Upper lobe of left lung (tissue), 6 donors: ENCODE results near the gene MYH16. TPM values are rescaled to one million over a fixed set of nuclear protein-coding genes. Genes with fewer than 3 reads are reported as not detected.
"Not testable (repeated sequence)": the region's sequence is repeated elsewhere in the genome, so short reads cannot be mapped to it uniquely, and the experiment has no call there.

ENCODE experiments used
- ATAC-seq, 2 donors: fragments of 200-7000 bp; cut with Tn5 transposase; one replicate each; pipeline ENCODE4 v1.9.1; 2022; ENCODE audit warnings: mild to moderate bottlenecking in 2 of 2, moderate library complexity in 2 of 2; ENCODE audit not compliant: low FRiP score in 2 of 2
- DNase-seq, 2 donors: peaks; one replicate each; pipeline ENCODE4 v3.0.0-alpha.2; 2019 to 2020
- H3K27ac ChIP-seq, 4 donors: fragments of 200-600 bp; sonication (generic); one replicate each; pipeline ENCODE4 v1.5.1; 2016 to 2019
- H3K27me3 ChIP-seq, 4 donors: fragments of 200-600 bp; sonication (generic); one replicate each; pipeline ENCODE4 v1.5.1; 2017 to 2019
- H3K36me3 ChIP-seq, 4 donors: fragments of 200-600 bp; sonication (generic); one replicate each; pipeline ENCODE4 v1.5.1; 2016 to 2019
- H3K4me1 ChIP-seq, 4 donors: fragments of 200-600 bp; sonication (generic); one replicate each; pipeline ENCODE4 v1.5.1; 2018 to 2019
- H3K4me3 ChIP-seq, 4 donors: fragments of 200-600 bp; sonication (generic); one replicate each; pipeline ENCODE4 v1.5.1; 2017 to 2019; ENCODE audit warnings: mild to moderate bottlenecking in 2 of 4, moderate library complexity in 1 of 4
- H3K9me3 ChIP-seq, 4 donors: fragments of 200-600 bp; sonication (generic); one replicate each; pipeline ENCODE4 v1.5.1; 2018 to 2019
- EP300 ChIP-seq, 4 donors: sonication (generic); formaldehyde crosslinking; IDR thresholded peaks; one replicate each; pipeline ENCODE4 v1.5.1; 2017; ENCODE audit warnings: antibody characterized with exemption in 4 of 4, control low read depth in 2 of 4
- POLR2A ChIP-seq, 4 donors: fragments of 450-650 bp; IDR thresholded peaks; one replicate each; pipeline ENCODE4 v1.5.1; 2016 to 2017; ENCODE audit warnings: antibody characterized with exemption in 4 of 4, mild to moderate bottlenecking in 2 of 4
- POLR2AphosphoS5 ChIP-seq, 2 donors: sonication (generic); formaldehyde crosslinking; IDR thresholded peaks; one replicate each; pipeline ENCODE4 v1.5.1; 2017; ENCODE audit warnings: antibody characterized with exemption in 2 of 2
- WGBS, 2 donors: methylation state at CpG; one replicate each; pipeline ENCODE4 v1.1.5; 2017 to 2018; 5-methylcytosine and 5-hydroxymethylcytosine counted together
- total RNA-seq, 6 donors: library from RNA; depleted of rRNA in 4 of 6; stranded (reverse); fragments of >200 nt in 4 of 6; gene quantifications; one replicate each; pipeline versions ENCODE4 v1.1.0 to v1.2.1, GENCODE V29; 2016 to 2021
- TF ChIP-seq, protein P1 (sequence below), 6 experiments: fragments of 450-650 bp in 4 of 6; fragments of 200-600 bp in 2 of 6; sonication (generic) in 2 of 6; IDR thresholded peaks; one replicate each; pipeline ENCODE4 v1.5.1; 2016 to 2019; ENCODE audit warnings: antibody characterized with exemption in 6 of 6
- donor health status: DM: no; HTN: no; CAD: no; lungs with moderate emphysema.
- donor health status: DM: no; HTN: yes; CAD: no; lungs with severe emphysema.

Gene MYH16
- total RNA-seq, 6 donors from 2014 or later = 0.17 TPM; not detected in 5

DNA sequence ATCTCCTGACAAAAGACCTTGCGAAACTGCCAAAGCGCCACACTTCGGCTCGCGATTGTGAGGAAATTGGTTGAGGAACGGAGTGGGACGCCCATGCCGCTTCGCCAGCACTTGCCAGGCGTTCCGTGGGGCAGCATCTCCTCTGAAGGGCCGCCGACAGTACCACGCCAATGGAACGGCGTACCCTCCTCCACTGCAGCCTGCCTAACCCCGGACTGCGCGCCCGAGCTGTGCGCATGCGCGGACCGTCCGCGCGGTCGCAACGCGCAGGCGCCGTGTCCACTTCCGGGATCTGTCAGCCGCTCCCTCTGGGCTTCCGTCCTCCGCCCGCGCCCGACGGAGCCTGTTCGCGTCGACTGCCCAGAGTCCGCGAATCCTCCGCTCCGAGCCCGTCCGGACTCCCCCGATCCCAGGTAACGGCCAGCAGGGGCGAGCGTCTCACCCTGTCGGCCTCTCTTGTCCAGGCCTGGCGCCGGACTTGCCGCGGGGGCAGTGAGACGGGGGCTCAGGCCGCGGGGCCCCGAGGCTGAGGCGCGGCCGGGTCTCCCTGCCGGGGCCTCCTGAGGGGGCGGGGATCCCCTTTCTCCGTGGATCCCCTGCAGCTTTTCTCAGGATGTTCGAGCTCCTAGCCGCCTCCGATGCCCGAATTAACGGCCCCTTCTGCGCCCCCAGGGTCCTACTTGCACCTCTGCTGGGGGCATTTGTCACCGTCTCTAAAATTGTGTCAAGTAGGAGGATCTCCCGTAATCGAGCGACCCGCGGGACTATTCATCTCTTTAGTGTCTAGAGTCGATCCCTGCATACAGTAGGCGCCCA is 53.2 kb downstream of the MYH16 start, which contains the start of gene ARPC1A:
ARPC1A (plus strand) TSS at position 307 of the 816 bp plus-strand sequence. CDS start 7,456 bp downstream, outside the sequence.
- ATAC-seq (peak; percentile 95 to 96), DNase-seq (peak; percentile 88 to 99)
- peak within 1 kb of the TSS; percentile 90 to 99 (median 96) for H3K4me3 ChIP-seq
- no peaks in the 10 kb centered on the region for H3K36me3 ChIP-seq
- H3K27ac ChIP-seq = peak within 1 kb of the TSS; percentile 85 to 95 (median 94)
- H3K4me1 ChIP-seq = peaks cover 46 to 58% (median 49%) of the 10 kb centered on the region in 4 donors
- WGBS, 2 donors = 0% methylated on average over 1 to 27 of the region's 82 CpGs
- H3K9me3 ChIP-seq = no peaks in the 10 kb centered on the region
- H3K27me3 ChIP-seq = no peaks in the 10 kb centered on the region
- TF ChIP-seq, protein P1, sequence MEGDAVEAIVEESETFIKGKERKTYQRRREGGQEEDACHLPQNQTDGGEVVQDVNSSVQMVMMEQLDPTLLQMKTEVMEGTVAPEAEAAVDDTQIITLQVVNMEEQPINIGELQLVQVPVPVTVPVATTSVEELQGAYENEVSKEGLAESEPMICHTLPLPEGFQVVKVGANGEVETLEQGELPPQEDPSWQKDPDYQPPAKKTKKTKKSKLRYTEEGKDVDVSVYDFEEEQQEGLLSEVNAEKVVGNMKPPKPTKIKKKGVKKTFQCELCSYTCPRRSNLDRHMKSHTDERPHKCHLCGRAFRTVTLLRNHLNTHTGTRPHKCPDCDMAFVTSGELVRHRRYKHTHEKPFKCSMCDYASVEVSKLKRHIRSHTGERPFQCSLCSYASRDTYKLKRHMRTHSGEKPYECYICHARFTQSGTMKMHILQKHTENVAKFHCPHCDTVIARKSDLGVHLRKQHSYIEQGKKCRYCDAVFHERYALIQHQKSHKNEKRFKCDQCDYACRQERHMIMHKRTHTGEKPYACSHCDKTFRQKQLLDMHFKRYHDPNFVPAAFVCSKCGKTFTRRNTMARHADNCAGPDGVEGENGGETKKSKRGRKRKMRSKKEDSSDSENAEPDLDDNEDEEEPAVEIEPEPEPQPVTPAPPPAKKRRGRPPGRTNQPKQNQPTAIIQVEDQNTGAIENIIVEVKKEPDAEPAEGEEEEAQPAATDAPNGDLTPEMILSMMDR (IDR thresholded peaks at IDR 0.05) = peak in 2 of 6 experiments; percentile 46 to 74
- TF ChIP-seq POLR2A (IDR thresholded peaks at IDR 0.05) = peak in 3 of 4 donors; percentile 44 to 92 (median 64)
- peak in 1 of 4 donors; percentile 2 for TF ChIP-seq EP300 (IDR thresholded peaks at IDR 0.05)
- peak; percentile 91 to 96 for TF ChIP-seq POLR2AphosphoS5 (IDR thresholded peaks at IDR 0.05)

DNA sequence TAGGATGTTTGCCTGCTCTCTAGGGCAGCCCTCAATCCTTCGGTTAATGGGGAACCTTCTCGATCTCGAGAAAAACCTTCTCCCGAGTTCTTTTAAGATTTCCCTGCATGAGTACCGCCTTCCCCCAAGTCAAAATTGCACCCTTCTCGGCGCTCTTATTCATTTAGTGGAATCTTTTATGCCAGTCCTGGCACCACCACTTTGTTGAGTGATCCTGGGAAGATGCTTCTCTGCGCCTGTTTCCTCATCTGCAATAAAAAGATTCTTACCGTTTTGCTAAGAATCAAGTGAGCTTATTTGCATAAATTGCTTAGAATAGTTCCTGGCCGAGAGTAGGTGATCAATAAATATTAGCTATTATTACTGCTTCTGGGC is 53.8 kb downstream of the MYH16 start:
- peak overlapping the region; percentile 85 to 95 (median 94) for H3K27ac ChIP-seq

DNA sequence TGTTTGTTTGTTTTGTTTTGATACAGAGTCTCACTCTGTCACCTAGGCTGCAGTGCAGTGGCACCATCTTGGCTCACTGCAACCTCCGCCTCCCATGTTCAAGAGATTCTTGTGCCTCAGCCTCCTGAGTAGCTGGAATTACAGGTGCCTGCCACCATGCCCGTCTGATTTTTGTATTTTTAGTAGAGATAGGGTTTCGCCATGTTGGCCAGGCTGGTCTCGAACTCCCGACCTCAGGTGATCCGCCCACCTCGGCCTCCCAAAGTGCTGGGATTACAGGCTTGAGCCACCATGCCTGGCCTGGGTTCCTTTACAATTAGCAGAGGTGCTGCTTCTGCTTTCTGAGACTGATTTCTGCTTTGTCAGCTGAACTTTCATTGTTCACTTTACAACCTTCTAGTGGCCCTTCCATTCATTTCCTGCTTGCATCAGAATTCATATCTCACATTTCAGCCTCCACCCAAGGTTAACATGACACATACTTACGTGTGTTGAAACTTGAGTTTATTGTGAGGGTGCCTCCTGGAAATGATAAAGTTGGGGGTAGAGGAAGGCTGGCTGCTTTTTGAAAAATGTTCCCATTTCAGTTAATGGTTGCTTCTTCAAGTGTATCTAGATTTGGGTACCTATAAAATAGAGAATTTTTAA is 57.8 kb downstream of the MYH16 start:
- TF ChIP-seq POLR2AphosphoS5 (IDR thresholded peaks at IDR 0.05) = peak in 1 of 2 donors; percentile 55
- Histone ChIP-seq H3K36me3 (peaks cover 3 to 27% (median 16%) of the 10 kb centered on the region in 4 donors), H3K4me1 (peaks cover 44 to 61% (median 46%) of the 10 kb centered on the region in 4 donors), H3K27ac (peak overlapping the region in 3 of 4 donors; percentile 45 to 61 (median 51))
- DNase-seq (peak in 1 of 2 donors; percentile 26), ATAC-seq (peak in 1 of 2 donors; percentile 35)
- H3K9me3 ChIP-seq, H3K4me3 ChIP-seq, H3K27me3 ChIP-seq: not testable (repeated sequence)
- 59 to 66% methylated on average over 8 of the region's 8 CpGs for WGBS, 2 donors

More for the DNA sequence above, 53.8 kb downstream of the MYH16 start:
- H3K27me3 ChIP-seq = no peaks in the 10 kb centered on the region
- 2% methylated on average over 10 of the region's 10 CpGs for WGBS, 2 donors
- no peaks in the 10 kb centered on the region for H3K9me3 ChIP-seq
- H3K4me3 ChIP-seq = peak overlapping the region; percentile 90 to 99 (median 96)
- DNase-seq (no peak), ATAC-seq (no peak)
- no peak for TF ChIP-seq EP300 (IDR thresholded peaks at IDR 0.05)
- no peak for TF ChIP-seq POLR2A (IDR thresholded peaks at IDR 0.05)
- TF ChIP-seq, protein P1 (IDR thresholded peaks at IDR 0.05) = no peak
- TF ChIP-seq POLR2AphosphoS5 (IDR thresholded peaks at IDR 0.05) = no peak
- no peaks in the 10 kb centered on the region for H3K36me3 ChIP-seq
- peaks cover 50 to 64% (median 54%) of the 10 kb centered on the region in 4 donors for H3K4me1 ChIP-seq

DNA sequence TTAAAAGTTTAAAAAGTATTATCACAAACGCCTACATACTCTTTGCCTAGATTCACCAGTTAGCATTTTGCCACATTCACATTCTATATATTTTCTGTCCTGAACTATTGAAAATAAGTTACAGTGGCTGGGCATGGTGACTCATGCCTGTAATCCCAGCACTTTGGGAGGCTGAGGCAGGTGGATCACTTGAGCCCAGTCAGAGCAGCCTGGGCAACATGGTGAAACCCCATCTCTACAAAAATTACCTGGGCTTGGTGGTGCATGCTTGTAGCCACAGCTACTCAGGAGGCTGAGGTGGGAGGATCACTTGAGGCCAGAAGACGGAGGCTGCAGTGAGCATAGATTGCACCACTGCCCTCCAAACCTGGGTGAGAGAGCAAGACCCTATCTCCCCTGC is 58.4 kb downstream of the MYH16 start:
- H3K27me3 ChIP-seq = no peaks in the 10 kb centered on the region
- 85 to 93% methylated on average over 2 of the region's 2 CpGs for WGBS, 2 donors
- no peak for DNase-seq

More for the DNA sequence above, 58.4 kb downstream of the MYH16 start:
- ATAC-seq = no peak
- H3K9me3 ChIP-seq = no peaks in the 10 kb centered on the region
- H3K4me1 ChIP-seq = peaks cover 44 to 61% (median 46%) of the 10 kb centered on the region in 4 donors
- peaks cover 3 to 32% (median 19%) of the 10 kb centered on the region in 4 donors for H3K36me3 ChIP-seq
- no peak for TF ChIP-seq POLR2AphosphoS5 (IDR thresholded peaks at IDR 0.05)
- TF ChIP-seq, protein P1 (IDR thresholded peaks at IDR 0.05) = no peak
- no peak for TF ChIP-seq EP300 (IDR thresholded peaks at IDR 0.05)
- TF ChIP-seq POLR2A (IDR thresholded peaks at IDR 0.05) = no peak
- no peak overlapping the region for H3K4me3 ChIP-seq
- peak overlapping the region in 3 of 4 donors; percentile 45 to 61 (median 51) for H3K27ac ChIP-seq
